ENCODE data around the gene SYNGAP1. TPM values are rescaled to one million over a fixed set of nuclear protein-coding genes. Genes with fewer than 3 reads are reported as not detected.

SYNGAP1 gene
- total RNA-seq, 1 donor from 2014 or later = 23.0 TPM

DNA sequence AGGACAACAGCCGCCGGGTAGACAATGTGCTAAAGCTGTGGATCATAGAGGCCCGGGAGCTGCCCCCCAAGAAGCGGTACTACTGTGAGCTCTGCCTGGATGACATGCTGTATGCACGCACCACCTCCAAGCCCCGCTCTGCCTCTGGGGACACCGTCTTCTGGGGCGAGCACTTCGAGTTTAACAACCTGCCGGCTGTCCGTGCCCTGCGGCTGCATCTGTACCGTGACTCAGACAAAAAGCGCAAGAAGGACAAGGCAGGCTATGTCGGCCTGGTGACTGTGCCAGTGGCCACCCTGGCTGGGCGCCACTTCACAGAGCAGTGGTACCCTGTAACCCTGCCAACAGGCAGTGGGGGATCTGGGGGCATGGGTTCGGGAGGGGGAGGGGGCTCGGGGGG lies 17.8 kb downstream of the SYNGAP1 start:
- no peak for TF ChIP-seq CTCF (IDR thresholded peaks at IDR 0.05)
- no peak for ATAC-seq
- intact Hi-C loops (cut with DNase I) = no loop called here

GRCh38 chr6:33438978-33439594 lies 19.2 kb downstream of the SYNGAP1 start:
- H3K27me3 ChIP-seq = no peaks in the 10 kb centered on the region
- ATAC-seq (no peak), DNase-seq (no peak)
- H3K4me3 ChIP-seq = no peak overlapping the region
- TF ChIP-seq CTCF (IDR thresholded peaks at IDR 0.05) = no peak
- H3K9me3 ChIP-seq = no peaks in the 10 kb centered on the region
- intact Hi-C loops (cut with DNase I) = no loop called here
- no peaks in the 10 kb centered on the region for H3K4me1 ChIP-seq
- peaks cover 41% of the 10 kb centered on the region for H3K36me3 ChIP-seq
- H3K27ac ChIP-seq = no peak overlapping the region

More for the DNA sequence above, 17.8 kb downstream of the SYNGAP1 start:
- H3K9me3 ChIP-seq = no peaks in the 10 kb centered on the region
- peaks cover 33% of the 10 kb centered on the region for H3K36me3 ChIP-seq
- no peak overlapping the region for H3K4me3 ChIP-seq
- DNase-seq = no peak
- no peaks in the 10 kb centered on the region for H3K27me3 ChIP-seq
- H3K27ac ChIP-seq = no peak overlapping the region
- H3K4me1 ChIP-seq = no peaks in the 10 kb centered on the region

GRCh38 chr6:33439956-33440648 lies 20.2 kb downstream of the SYNGAP1 start:
- no peak overlapping the region for H3K4me3 ChIP-seq
- no peaks in the 10 kb centered on the region for H3K27me3 ChIP-seq
- no peak overlapping the region for H3K27ac ChIP-seq
- peaks cover 41% of the 10 kb centered on the region for H3K36me3 ChIP-seq
- H3K4me1 ChIP-seq = no peaks in the 10 kb centered on the region
- TF ChIP-seq CTCF (IDR thresholded peaks at IDR 0.05) = no peak
- intact Hi-C loops (cut with DNase I) = no loop called here
- no peak for ATAC-seq
- no peaks in the 10 kb centered on the region for H3K9me3 ChIP-seq
- DNase-seq = no peak

GRCh38 chr6:33440649-33441309 lies 20.9 kb downstream of the SYNGAP1 start:
- DNase-seq = no peak
- Histone ChIP-seq H3K4me1 (no peaks in the 10 kb centered on the region), H3K4me3 (no peak overlapping the region), H3K36me3 (peaks cover 36% of the 10 kb centered on the region), H3K27me3 (no peaks in the 10 kb centered on the region), H3K9me3 (no peaks in the 10 kb centered on the region), H3K27ac (no peak overlapping the region)
- no peak for TF ChIP-seq CTCF (IDR thresholded peaks at IDR 0.05)
- intact Hi-C loops (cut with DNase I) = no loop called here
- ATAC-seq = no peak

DNA sequence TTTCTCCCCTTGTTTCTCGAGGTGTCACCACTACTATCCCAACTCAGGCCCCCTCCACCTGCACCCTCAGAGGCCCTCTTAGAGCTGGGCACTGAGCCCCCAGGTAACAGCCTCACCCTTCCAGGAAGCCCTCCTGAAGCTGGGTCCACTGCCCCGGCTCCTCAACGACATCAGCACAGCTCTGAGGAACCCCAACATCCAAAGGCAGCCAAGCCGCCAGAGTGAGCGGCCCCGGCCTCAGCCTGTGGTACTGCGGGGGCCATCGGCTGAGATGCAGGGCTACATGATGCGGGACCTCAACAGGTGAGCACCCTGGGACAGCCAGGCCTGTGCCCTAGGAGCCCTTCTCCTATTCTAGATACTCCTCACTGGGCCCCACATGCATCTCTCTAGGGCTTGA lies 21.6 kb downstream of the SYNGAP1 start:
- peaks cover 32% of the 10 kb centered on the region for H3K36me3 ChIP-seq
- H3K4me1 ChIP-seq = no peaks in the 10 kb centered on the region
- no peaks in the 10 kb centered on the region for H3K9me3 ChIP-seq
- no peak overlapping the region for H3K27ac ChIP-seq
- intact Hi-C loops (cut with DNase I) = no loop called here
- no peak for ATAC-seq
- DNase-seq = no peak
- no peak for TF ChIP-seq CTCF (IDR thresholded peaks at IDR 0.05)
- no peak overlapping the region for H3K4me3 ChIP-seq
- H3K27me3 ChIP-seq = no peaks in the 10 kb centered on the region
